Measurements from ENCODE around the gene UBE2J2.

GRCh38 chr1:1270813-1271212 is 2.8 kb downstream of the UBE2J2 start:
- TF ChIP-seq, protein P1, sequence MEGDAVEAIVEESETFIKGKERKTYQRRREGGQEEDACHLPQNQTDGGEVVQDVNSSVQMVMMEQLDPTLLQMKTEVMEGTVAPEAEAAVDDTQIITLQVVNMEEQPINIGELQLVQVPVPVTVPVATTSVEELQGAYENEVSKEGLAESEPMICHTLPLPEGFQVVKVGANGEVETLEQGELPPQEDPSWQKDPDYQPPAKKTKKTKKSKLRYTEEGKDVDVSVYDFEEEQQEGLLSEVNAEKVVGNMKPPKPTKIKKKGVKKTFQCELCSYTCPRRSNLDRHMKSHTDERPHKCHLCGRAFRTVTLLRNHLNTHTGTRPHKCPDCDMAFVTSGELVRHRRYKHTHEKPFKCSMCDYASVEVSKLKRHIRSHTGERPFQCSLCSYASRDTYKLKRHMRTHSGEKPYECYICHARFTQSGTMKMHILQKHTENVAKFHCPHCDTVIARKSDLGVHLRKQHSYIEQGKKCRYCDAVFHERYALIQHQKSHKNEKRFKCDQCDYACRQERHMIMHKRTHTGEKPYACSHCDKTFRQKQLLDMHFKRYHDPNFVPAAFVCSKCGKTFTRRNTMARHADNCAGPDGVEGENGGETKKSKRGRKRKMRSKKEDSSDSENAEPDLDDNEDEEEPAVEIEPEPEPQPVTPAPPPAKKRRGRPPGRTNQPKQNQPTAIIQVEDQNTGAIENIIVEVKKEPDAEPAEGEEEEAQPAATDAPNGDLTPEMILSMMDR (IDR thresholded peaks at IDR 0.05), result no peak
- TF ChIP-seq RFX5 (IDR thresholded peaks at IDR 0.05; ENCODE audit: low read length), result no peak
- no peak for TF ChIP-seq NRF1 (IDR thresholded peaks at IDR 0.05; ENCODE audit: low read depth, low read length)
- TF ChIP-seq POLR2AphosphoS5 (IDR thresholded peaks at IDR 0.05; ENCODE audit: low read depth, low read length), result no peak
- no peak for TF ChIP-seq RXRA (IDR thresholded peaks at IDR 0.05; ENCODE audit: borderline replicate concordance, low read depth)
- no peak for TF ChIP-seq USF2 (IDR thresholded peaks at IDR 0.05; ENCODE audit: borderline replicate concordance, low read depth, low read length)
- TF ChIP-seq EP300 (IDR thresholded peaks at IDR 0.05; ENCODE audit: borderline replicate concordance in 1 of 2, low read depth in 1 of 2, low read length in 1 of 2), result no peak
- TF ChIP-seq, protein P2, sequence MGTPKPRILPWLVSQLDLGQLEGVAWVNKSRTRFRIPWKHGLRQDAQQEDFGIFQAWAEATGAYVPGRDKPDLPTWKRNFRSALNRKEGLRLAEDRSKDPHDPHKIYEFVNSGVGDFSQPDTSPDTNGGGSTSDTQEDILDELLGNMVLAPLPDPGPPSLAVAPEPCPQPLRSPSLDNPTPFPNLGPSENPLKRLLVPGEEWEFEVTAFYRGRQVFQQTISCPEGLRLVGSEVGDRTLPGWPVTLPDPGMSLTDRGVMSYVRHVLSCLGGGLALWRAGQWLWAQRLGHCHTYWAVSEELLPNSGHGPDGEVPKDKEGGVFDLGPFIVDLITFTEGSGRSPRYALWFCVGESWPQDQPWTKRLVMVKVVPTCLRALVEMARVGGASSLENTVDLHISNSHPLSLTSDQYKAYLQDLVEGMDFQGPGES (IDR thresholded peaks at IDR 0.05; ENCODE audit: low read depth, low read length), result no peak
- TF ChIP-seq JUND (IDR thresholded peaks at IDR 0.05), result no peak
- TF ChIP-seq ELF1 (IDR thresholded peaks at IDR 0.05), result no peak

Measured in SK-N-SH (cell line).